A673 (cell line): ENCODE results near the gene SEMA3A.

Source experiments
- CTCF ChIP-seq: fragments of 300-800, 200-600 bp; sonication (generic); conservative IDR thresholded peaks from 2 replicates; pipeline ENCODE4 v1.5.1; 2017; ENCODE audit warnings: low read depth, mild to moderate bottlenecking, antibody characterized with exemption, low read length, moderate library complexity, mixed read lengths
- EZH2 ChIP-seq: fragments of 200-600 bp; sonication (generic); IDR thresholded peaks from 2 replicates; pipeline ENCODE4 v1.6.1; 2017; ENCODE audit warnings: borderline replicate concordance, low read depth, mild to moderate bottlenecking, mixed read lengths, antibody characterized with exemption, low read length; ENCODE audit not compliant: poor library complexity, severe bottlenecking

GRCh38 chr7:84226759-84227158 is 32.2 kb upstream of the SEMA3A start:
- TF ChIP-seq CTCF (no peak), EZH2 (no peak)
